Activated T-helper 9 cell treated with anti-CD3 and anti-CD28 coated beads, Interleukin-2, amount 50 U/mL, for 16 hours (primary cell): Measurements from ENCODE around the gene RALGAPB.

Experiments used
- DNase-seq: peaks from one replicate; pipeline ENCODE4 v3.0.0-alpha.2; 2020; ENCODE audit warnings: low read depth

The RALGAPB gene

GRCh38 chr20:38610521-38610920 is 137.9 kb downstream of the RALGAPB start:
- no peak for DNase-seq

DNA sequence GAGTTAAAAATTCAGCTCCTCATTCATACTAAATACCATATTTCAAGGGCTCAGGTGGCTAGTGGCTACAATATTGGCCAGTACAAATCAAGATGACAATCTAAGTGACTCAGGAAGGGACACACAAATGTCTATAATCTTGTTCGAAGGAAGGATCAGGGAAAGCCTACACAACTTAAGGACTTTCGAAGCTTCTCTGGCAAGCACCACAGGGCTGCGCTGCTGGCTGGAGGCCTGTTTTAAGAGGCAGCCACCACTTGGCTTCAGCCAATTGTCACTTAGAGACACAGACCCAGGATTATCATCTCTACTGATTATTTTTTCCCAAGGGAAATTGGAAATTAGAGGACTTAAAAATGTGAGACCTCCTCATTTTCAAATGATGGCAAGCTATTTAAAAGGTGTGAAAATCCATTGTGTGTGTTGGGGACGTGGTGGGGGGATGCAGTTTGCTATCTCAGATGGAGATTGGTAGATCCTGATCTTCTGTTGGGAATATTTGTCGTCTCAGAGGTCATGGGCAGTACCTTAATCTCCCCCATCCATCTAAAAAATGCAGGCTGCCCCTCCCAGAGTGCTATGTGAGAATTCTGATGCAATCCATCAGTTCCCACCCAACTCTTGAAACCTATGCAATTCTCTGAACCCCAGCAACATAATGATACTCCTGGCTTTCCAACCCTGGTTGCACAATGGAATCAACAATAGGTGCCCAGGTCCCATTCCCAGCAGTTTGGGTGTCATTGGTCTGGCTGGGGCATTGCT is 140.3 kb downstream of the RALGAPB start:
- no peak for DNase-seq

DNA sequence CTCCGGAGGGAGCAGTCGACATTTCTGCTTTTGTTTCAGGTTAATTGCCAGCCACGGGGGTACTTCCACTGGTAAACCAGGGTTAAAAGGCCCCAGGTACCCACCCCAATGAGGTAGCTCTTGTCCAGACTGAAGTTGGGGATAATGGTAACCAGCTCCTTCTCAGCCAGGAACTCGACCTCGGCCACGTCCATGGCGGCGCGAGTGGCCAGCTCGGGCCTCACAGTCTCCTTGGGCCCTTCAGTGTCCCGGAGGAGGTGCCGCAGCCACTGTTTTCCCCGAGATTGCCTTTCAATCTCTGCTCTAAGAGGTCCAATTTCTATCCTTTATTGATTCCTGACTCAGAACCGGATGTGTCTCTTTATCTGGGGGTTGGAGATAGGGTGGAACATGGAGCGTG is 142.6 kb downstream of the RALGAPB start:
- DNase-seq = no peak

DNA sequence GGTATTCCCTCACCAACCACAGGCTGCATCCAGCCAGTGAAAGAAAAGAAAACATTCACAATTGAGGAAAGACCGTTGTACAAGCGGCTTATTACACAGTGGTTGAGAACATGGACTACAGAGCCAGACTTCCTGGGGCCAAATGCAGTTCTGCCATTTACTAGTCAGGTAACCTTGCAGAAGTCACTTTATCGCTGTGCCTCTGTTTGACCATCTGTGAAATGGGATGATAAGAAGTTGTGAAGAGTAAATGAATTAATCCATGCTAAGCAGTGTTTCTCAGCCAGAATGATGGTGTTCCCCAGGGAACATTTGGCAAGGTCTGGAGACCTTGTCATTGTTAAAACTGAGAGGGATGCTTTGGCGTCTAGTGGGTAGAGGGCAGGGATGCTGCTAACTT is 143.8 kb downstream of the RALGAPB start:
- DNase-seq = no peak

DNA sequence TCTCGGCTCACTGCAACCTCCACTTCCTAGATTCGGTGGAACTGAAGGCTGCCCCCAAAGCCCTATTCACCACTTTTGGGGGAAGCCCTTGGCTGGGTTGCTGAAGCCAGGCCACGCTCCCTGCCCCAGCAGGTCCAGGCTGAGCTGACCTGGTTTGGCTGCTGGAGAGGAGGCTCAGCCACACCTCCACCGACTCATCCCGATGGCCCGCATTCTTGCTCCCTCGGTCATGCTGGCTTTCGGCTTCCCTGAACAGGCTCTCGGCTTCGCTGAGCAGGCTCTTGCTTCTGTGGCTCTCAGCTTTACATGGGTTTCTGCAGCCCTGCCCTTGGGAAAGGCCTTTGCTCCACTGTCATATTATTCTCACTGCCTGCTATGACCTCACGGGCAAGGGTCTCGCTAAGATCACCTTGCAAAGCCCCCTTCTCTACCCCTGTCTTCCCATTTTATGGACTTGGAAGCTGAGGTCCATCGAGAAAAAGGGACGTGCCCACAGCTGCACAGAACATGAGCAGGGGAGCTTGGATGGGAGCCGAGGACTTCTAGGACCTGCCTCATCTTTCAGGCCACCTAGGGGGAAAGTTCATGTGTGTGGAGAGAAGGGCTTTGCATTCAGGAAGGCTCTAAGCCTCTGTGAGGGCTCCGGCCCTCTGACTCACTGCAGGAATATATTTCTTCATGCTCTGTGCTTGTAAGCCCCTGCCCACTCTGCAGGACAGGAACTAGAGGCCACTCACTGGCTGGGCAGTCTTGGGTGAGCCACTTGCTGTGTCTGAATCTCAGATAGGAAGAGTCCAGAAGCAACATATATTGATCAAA is 144.6 kb downstream of the RALGAPB start:
- DNase-seq = no peak

DNA sequence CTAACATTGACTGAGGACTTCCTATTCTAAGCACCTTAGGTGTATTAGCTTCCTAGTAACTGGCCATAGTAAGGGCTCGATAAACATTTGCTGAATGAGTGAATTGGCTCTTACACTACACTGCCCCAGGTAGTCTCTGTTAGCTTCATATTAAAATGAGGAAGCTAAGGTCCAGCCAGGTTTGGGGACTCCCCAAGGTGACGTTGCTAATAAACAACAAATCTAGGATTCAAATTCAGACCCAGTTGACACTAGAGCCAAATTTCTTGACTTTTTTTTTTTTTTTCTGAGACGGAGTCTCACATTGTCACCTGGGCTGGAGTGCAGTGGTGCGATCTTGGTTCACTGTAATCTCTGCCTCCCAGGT is 145.2 kb downstream of the RALGAPB start:
- DNase-seq = no peak

- DNase-seq = no peak
Observed at GRCh38 chr20:38620441-38620840, 147.8 kb downstream of the RALGAPB start.

DNA sequence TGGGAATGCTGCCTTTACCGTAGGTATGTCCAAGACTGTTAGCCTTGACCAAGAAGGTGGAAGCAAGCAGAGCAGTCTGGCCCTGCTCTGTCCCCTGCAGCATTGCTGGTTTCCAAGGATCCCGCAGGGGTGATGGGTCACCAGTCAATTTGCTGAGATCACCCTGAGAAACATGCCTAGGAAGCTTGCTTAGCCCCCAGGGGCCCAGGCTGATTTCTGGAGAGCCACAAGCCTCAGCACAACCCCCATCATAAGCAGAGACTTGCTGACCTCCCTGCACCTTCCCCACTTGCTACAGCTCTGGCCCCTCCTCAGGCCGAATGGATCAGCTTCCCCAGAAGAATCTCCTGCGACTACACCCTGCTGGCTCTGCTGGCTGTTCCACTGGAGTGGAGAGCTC is 150.4 kb downstream of the RALGAPB start:
- no peak for DNase-seq

- DNase-seq = no peak
Observed at GRCh38 chr20:38624084-38624483, 151.4 kb downstream of the RALGAPB start.

DNA sequence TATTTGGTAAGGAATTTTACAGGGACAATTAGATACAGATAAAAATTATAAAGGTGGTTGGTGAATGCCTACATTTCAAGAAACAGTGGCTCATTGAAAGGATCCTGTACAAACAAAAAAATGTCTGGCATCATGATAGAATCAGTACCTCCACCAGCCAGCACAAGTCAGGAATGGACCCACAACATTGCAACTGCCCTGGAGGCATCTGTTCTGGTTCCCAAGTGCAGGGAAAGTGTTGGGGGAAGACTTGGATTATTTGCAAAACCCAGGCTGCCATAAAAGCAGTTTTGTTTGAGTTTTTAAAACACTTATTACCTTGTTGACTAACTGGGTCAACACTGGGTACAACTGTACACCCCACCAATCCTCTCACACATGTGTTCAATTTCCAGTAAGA is 153.3 kb downstream of the RALGAPB start:
- no peak for DNase-seq

GRCh38 chr20:38626921-38627659 is 154.4 kb downstream of the RALGAPB start:
- no peak for DNase-seq
